HepG2 (cell line): Measurements from ENCODE around the gene BCL2A1. TPM values are rescaled to one million over a fixed set of nuclear protein-coding genes. Genes with fewer than 3 reads are reported as not detected.

Experiments
- ARID2 ChIP-seq: sonication (generic); formaldehyde crosslinking; IDR thresholded peaks from 2 replicates; pipeline ENCODE4 v1.8.1; 2022; ENCODE audit warnings: mild to moderate bottlenecking, missing genetic modification reagents, borderline replicate concordance
- ATM ChIP-seq: fragments of 450-650 bp; IDR thresholded peaks from 2 replicates; pipeline ENCODE4 v1.7.1; 2017; ENCODE audit warnings: mild to moderate bottlenecking, borderline replicate concordance
- CAMTA2 ChIP-seq: sonication (generic); formaldehyde crosslinking; IDR thresholded peaks from 2 replicates; pipeline ENCODE4 v1.4.0; 2020; ENCODE audit warnings: mild to moderate bottlenecking, missing genetic modification reagents, borderline replicate concordance
- CBX1 ChIP-seq: IDR thresholded peaks from one replicate; pipeline ENCODE4 v1.6.1; 2016; ENCODE audit warnings: antibody characterized with exemption, low read depth
- FOXA1 ChIP-seq, 2 experiments: fragments of 450-650 bp in 1 of 2; sonication (generic) in 1 of 2; formaldehyde crosslinking in 1 of 2; IDR thresholded peaks; 2 replicates each; pipeline versions ENCODE4 v1.4.0 to v1.6.1; 2016 to 2020; ENCODE audit warnings: missing genetic modification reagents in 1 of 2
- HMG20A ChIP-seq: IDR thresholded peaks from 2 replicates; pipeline ENCODE4 v1.6.1; 2016; ENCODE audit warnings: borderline replicate concordance
- JUNB ChIP-seq: sonication (generic); formaldehyde crosslinking; IDR thresholded peaks from 2 replicates; pipeline ENCODE4 v1.8.0; 2022; ENCODE audit warnings: missing genetic modification reagents, mild to moderate bottlenecking, borderline replicate concordance
- MAF1 ChIP-seq: sonication (generic); formaldehyde crosslinking; IDR thresholded peaks from 2 replicates; pipeline ENCODE4 v1.5.0; 2020; ENCODE audit warnings: missing genetic modification reagents, borderline replicate concordance
- NFE2 ChIP-seq: sonication (generic); formaldehyde crosslinking; IDR thresholded peaks from 2 replicates; pipeline ENCODE4 v1.4.0; 2020; ENCODE audit warnings: missing genetic modification reagents
- RAD21 ChIP-seq: fragments of 450-650 bp; formaldehyde crosslinking; IDR thresholded peaks from 2 replicates; pipeline ENCODE4 v1.5.0; 2020; ENCODE audit warnings: mild to moderate bottlenecking
- RAD51 ChIP-seq: fragments of 450-650 bp; IDR thresholded peaks from 2 replicates; pipeline ENCODE4 v1.6.1; 2016; ENCODE audit warnings: borderline replicate concordance
- RFX1 ChIP-seq: fragments of 450-650 bp; IDR thresholded peaks from 2 replicates; pipeline ENCODE4 v1.6.1; 2017
- SIN3A ChIP-seq: IDR thresholded peaks from 2 replicates; pipeline ENCODE4 v1.6.1; 2011; ENCODE audit warnings: low read depth, mild to moderate bottlenecking, control low read depth, low read length, borderline replicate concordance
- WIZ ChIP-seq: sonication (generic); formaldehyde crosslinking; IDR thresholded peaks from 2 replicates; pipeline ENCODE4 v1.5.1; 2020; ENCODE audit warnings: mild to moderate bottlenecking, missing genetic modification reagents
- ZNF350 ChIP-seq: sonication (generic); formaldehyde crosslinking; IDR thresholded peaks from 2 replicates; pipeline ENCODE4 v1.4.0; 2020; ENCODE audit warnings: mild to moderate bottlenecking, low read depth, missing genetic modification reagents, borderline replicate concordance
- ZNF468 ChIP-seq: sonication (generic); formaldehyde crosslinking; IDR thresholded peaks from 2 replicates; pipeline ENCODE4 v1.8.0; 2022; ENCODE audit warnings: mild to moderate bottlenecking, moderate library complexity, missing genetic modification reagents
- ZNF605 ChIP-seq: sonication (generic); formaldehyde crosslinking; IDR thresholded peaks from 2 replicates; pipeline ENCODE4 v1.8.0; 2022; ENCODE audit warnings: mild to moderate bottlenecking, missing genetic modification reagents
- ZNF660 ChIP-seq: sonication (generic); formaldehyde crosslinking; IDR thresholded peaks from 2 replicates; pipeline ENCODE4 v1.5.1; 2020; ENCODE audit warnings: mild to moderate bottlenecking, low read depth, missing genetic modification reagents, borderline replicate concordance
- polyA plus RNA-seq, 8 experiments: library from polyadenylated mRNA; depleted of rRNA in 3 of 8; stranded (reverse) in 7 of 8; unstranded in 1 of 8; fragments of >200 nt; fragmentation: Illumina TruSeq in 4 of 8; extraction: Trizol in 4 of 8; gene quantifications; 2 replicates each; pipeline versions ENCODE4 v1.2.1 to v1.2.3, GENCODE V29; 2011 to 2016; ENCODE audit warnings: low read depth in 4 of 8, missing spikeins in 1 of 8, mixed read lengths in 1 of 8; ENCODE audit not compliant: insufficient read depth in 1 of 8
- total RNA-seq, 5 experiments: library from RNA; depleted of rRNA; stranded (reverse); fragments of >200 nt; fragmentation: Illumina TruSeq; extraction: Trizol; gene quantifications; 2 replicates each; pipeline ENCODE4 v1.2.3, GENCODE V29; 2016; ENCODE audit warnings: low read depth in 1 of 5
- TF ChIP-seq, protein P1 (sequence below): sonication (generic); formaldehyde crosslinking; IDR thresholded peaks from 2 replicates; pipeline ENCODE4 v1.9.0; 2021; ENCODE audit warnings: missing genetic modification reagents, borderline replicate concordance
- TF ChIP-seq, protein P2 (sequence below): sonication (generic); formaldehyde crosslinking; IDR thresholded peaks from 2 replicates; pipeline ENCODE4 v1.8.0; 2022; ENCODE audit warnings: mild to moderate bottlenecking, missing genetic modification reagents
- TF ChIP-seq, protein P3 (sequence below), 2 experiments: sonication (generic) in 1 of 2; formaldehyde crosslinking in 1 of 2; IDR thresholded peaks; 2 replicates each; pipeline versions ENCODE4 v1.5.1 to v1.6.1; 2011 to 2020; ENCODE audit warnings: borderline replicate concordance in 1 of 2, low read depth in 1 of 2, low read length in 1 of 2, mild to moderate bottlenecking in 1 of 2, missing genetic modification reagents in 1 of 2, moderate library complexity in 1 of 2

BCL2A1 gene
- total and polyA plus RNA-seq, 2 of the 13 experiments (the other 11 are each of a cell fraction or from before 2014, with no cell fraction given), result 0.08 to 0.31 TPM

DNA sequence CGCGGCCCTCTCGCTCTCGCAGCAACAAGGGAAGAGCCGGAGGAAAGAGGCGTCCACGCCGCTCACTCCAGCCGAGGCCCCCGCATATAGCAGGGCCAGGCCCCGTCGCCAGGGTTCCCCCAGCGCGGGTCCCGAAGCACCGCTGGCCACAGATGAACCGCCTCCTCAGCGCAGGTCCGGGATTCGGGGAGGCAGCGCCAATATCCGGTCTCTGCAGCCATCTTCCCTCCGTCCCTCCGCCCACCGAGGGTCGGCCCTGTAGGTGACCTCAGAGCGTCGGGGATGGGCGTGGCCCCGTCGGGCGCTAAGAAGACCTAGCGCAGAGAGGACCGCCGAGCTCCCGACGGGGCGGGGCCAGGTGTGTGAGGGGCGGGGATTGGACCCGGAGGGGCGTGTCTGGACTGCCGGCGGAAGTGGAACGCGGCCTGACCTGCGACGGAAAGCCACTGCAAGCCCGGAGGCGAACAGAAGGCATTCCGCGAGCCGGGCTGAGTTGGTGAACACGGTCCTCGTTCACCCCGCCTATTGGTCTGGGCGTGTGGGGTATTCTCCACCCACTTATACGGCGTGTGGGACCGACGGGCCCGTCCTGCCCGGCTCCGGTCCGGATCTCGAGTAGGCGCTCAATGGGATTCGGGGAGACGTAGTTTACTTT, 47.4 kb downstream of the BCL2A1 start (continued):
- no peak for TF ChIP-seq RAD51
- no peak for TF ChIP-seq RFX1
- TF ChIP-seq, protein P1, sequence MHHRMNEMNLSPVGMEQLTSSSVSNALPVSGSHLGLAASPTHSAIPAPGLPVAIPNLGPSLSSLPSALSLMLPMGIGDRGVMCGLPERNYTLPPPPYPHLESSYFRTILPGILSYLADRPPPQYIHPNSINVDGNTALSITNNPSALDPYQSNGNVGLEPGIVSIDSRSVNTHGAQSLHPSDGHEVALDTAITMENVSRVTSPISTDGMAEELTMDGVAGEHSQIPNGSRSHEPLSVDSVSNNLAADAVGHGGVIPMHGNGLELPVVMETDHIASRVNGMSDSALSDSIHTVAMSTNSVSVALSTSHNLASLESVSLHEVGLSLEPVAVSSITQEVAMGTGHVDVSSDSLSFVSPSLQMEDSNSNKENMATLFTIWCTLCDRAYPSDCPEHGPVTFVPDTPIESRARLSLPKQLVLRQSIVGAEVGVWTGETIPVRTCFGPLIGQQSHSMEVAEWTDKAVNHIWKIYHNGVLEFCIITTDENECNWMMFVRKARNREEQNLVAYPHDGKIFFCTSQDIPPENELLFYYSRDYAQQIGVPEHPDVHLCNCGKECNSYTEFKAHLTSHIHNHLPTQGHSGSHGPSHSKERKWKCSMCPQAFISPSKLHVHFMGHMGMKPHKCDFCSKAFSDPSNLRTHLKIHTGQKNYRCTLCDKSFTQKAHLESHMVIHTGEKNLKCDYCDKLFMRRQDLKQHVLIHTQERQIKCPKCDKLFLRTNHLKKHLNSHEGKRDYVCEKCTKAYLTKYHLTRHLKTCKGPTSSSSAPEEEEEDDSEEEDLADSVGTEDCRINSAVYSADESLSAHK (CRISPR knock-in tag), result no peak
- TF ChIP-seq ZNF350, result peak; percentile 61; the same call in 1 of the 2 replicates
- TF ChIP-seq RAD21 (CRISPR knock-in tag), result 0 out of 2 replicates have a peak, but pooled peaks have one; percentile 10
- peak; percentile 90; the same call in 1 of the 2 replicates for TF ChIP-seq ARID2
- TF ChIP-seq MAF1 (CRISPR knock-in tag), result no peak
- TF ChIP-seq NFE2 (CRISPR knock-in tag), result no peak
- peak; percentile 59; the same call in 1 of the 2 replicates for TF ChIP-seq ZNF605 (CRISPR knock-in tag)
- TF ChIP-seq SIN3A, result peak; percentile 74; the same call in 1 of the 2 replicates
- no peak for TF ChIP-seq ATM
- TF ChIP-seq JUNB (CRISPR knock-in tag), result no peak
- no peak for TF ChIP-seq ZNF468 (CRISPR knock-in tag)
- TF ChIP-seq WIZ, result 0 out of 2 replicates have a peak, but pooled peaks have one; percentile 81
- TF ChIP-seq ZNF660 (CRISPR knock-in tag), result no peak
- no peak for TF ChIP-seq FOXA1 (IDR thresholded peaks at IDR 0.05)
- TF ChIP-seq FOXA1 (CRISPR knock-in tag; IDR thresholded peaks at IDR 0.05), result peak; percentile 32
- no peak for TF ChIP-seq HMG20A
- TF ChIP-seq, protein P2, sequence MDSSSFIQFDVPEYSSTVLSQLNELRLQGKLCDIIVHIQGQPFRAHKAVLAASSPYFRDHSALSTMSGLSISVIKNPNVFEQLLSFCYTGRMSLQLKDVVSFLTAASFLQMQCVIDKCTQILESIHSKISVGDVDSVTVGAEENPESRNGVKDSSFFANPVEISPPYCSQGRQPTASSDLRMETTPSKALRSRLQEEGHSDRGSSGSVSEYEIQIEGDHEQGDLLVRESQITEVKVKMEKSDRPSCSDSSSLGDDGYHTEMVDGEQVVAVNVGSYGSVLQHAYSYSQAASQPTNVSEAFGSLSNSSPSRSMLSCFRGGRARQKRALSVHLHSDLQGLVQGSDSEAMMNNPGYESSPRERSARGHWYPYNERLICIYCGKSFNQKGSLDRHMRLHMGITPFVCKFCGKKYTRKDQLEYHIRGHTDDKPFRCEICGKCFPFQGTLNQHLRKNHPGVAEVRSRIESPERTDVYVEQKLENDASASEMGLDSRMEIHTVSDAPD (CRISPR knock-in tag), result 0 out of 2 replicates have a peak, but pooled peaks have one; percentile 45
- TF ChIP-seq, protein P3, sequence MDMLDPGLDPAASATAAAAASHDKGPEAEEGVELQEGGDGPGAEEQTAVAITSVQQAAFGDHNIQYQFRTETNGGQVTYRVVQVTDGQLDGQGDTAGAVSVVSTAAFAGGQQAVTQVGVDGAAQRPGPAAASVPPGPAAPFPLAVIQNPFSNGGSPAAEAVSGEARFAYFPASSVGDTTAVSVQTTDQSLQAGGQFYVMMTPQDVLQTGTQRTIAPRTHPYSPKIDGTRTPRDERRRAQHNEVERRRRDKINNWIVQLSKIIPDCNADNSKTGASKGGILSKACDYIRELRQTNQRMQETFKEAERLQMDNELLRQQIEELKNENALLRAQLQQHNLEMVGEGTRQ (IDR thresholded peaks at IDR 0.05; ENCODE audit: low read depth, low read length), result no peak
- TF ChIP-seq, protein P3 (CRISPR knock-in tag; IDR thresholded peaks at IDR 0.05; ENCODE audit: borderline replicate concordance), result no peak
- no peak for TF ChIP-seq CAMTA2 (CRISPR knock-in tag)
- TF ChIP-seq CBX1, result no peak
